ENCODE measurements around the gene SH3TC1. TPM values are rescaled to one million over a fixed set of nuclear protein-coding genes. Genes with fewer than 3 reads are reported as not detected.

The SH3TC1 gene
- total RNA-seq, 2 experiments from 2014 or later, result 7.8 to 8.8 TPM

GRCh38 chr4:8285143-8285975 is 86.3 kb downstream of the SH3TC1 start:
- no peaks in the 10 kb centered on the region for H3K36me3 Mint-ChIP-seq
- no peaks in the 10 kb centered on the region for H3K4me1 Mint-ChIP-seq
- no peak overlapping the region for H3K4me3 Mint-ChIP-seq
- DNase-seq, result no peak
- no peaks in the 10 kb centered on the region for H3K9me3 Mint-ChIP-seq
- H3K27ac Mint-ChIP-seq, result no peak overlapping the region
- H3K27me3 Mint-ChIP-seq, result no peaks in the 10 kb centered on the region

- H3K27me3 Mint-ChIP-seq, result no peaks in the 10 kb centered on the region
- H3K27ac Mint-ChIP-seq, result no peak overlapping the region
- H3K4me1 Mint-ChIP-seq, result no peaks in the 10 kb centered on the region
- no peaks in the 10 kb centered on the region for H3K36me3 Mint-ChIP-seq
- no peak overlapping the region for H3K4me3 Mint-ChIP-seq
- H3K9me3 Mint-ChIP-seq, result no peaks in the 10 kb centered on the region
- no peak for DNase-seq
Measured at GRCh38 chr4:8285976-8286718, 87.1 kb downstream of the SH3TC1 start.

GRCh38 chr4:8286719-8287342 is 87.7 kb downstream of the SH3TC1 start:
- Mint-ChIP-seq H3K4me1 (no peaks in the 10 kb centered on the region), H3K36me3 (no peaks in the 10 kb centered on the region), H3K9me3 (no peaks in the 10 kb centered on the region), H3K4me3 (no peak overlapping the region), H3K27me3 (no peaks in the 10 kb centered on the region), H3K27ac (no peak overlapping the region)
- no peak for DNase-seq

GRCh38 chr4:8287343-8288280 is 88.5 kb downstream of the SH3TC1 start:
- DNase-seq, result no peak
- no peaks in the 10 kb centered on the region for H3K9me3 Mint-ChIP-seq
- H3K27ac Mint-ChIP-seq, result no peak overlapping the region
- H3K4me3 Mint-ChIP-seq, result no peak overlapping the region
- H3K36me3 Mint-ChIP-seq, result no peaks in the 10 kb centered on the region
- no peaks in the 10 kb centered on the region for H3K27me3 Mint-ChIP-seq
- no peaks in the 10 kb centered on the region for H3K4me1 Mint-ChIP-seq

GRCh38 chr4:8289151-8289750 is 90.2 kb downstream of the SH3TC1 start:
- no peak for DNase-seq
- Mint-ChIP-seq H3K4me3 (no peak overlapping the region), H3K36me3 (no peaks in the 10 kb centered on the region), H3K27me3 (no peaks in the 10 kb centered on the region), H3K9me3 (no peaks in the 10 kb centered on the region), H3K27ac (no peak overlapping the region), H3K4me1 (no peaks in the 10 kb centered on the region)

GRCh38 chr4:8289956-8290700 is 91.0 kb downstream of the SH3TC1 start:
- no peaks in the 10 kb centered on the region for H3K36me3 Mint-ChIP-seq
- H3K27ac Mint-ChIP-seq, result no peak overlapping the region
- peaks cover 4% of the 10 kb centered on the region for H3K9me3 Mint-ChIP-seq
- no peaks in the 10 kb centered on the region for H3K4me1 Mint-ChIP-seq
- H3K27me3 Mint-ChIP-seq, result no peaks in the 10 kb centered on the region
- no peak overlapping the region for H3K4me3 Mint-ChIP-seq
- DNase-seq, result no peak

- Mint-ChIP-seq H3K9me3 (peaks cover 4% of the 10 kb centered on the region), H3K36me3 (no peaks in the 10 kb centered on the region), H3K27me3 (no peaks in the 10 kb centered on the region), H3K4me1 (no peaks in the 10 kb centered on the region), H3K4me3 (no peak overlapping the region), H3K27ac (no peak overlapping the region)
- DNase-seq, result no peak
Measured at GRCh38 chr4:8290701-8290970, 91.5 kb downstream of the SH3TC1 start.

Other genes starting within 250 kb of the SH3TC1 start
- under 1 TPM; 0.41 to 0.62 TPM for gene ABLIM2, start 40.5 kb upstream of the SH3TC1 start, total RNA-seq
- not detected for gene HTRA3, start 70.5 kb downstream of the SH3TC1 start, total RNA-seq
- 10 to 100 TPM; 13.9 to 16.4 TPM for gene ACOX3, start 241.4 kb downstream of the SH3TC1 start, total RNA-seq
- 10 to 100 TPM; 21.9 to 26.6 TPM for gene TRMT44, start 241.5 kb downstream of the SH3TC1 start, total RNA-seq

All from activated naive CD8-positive, alpha-beta T cell treated with anti-CD3 and anti-CD28 coated beads for 36 hours (primary cell).